Measurements from ENCODE around the gene GNB5. TPM values are rescaled to one million over a fixed set of nuclear protein-coding genes. Genes with fewer than 3 reads are reported as not detected.

GNB5 gene
- total RNA-seq, 1 experiment from 2014 or later: 29.8 TPM

- no CpG with 5 or more reads among the region's 2 CpGs for WGBS (ENCODE audit: extremely low coverage, insufficient read length, low lambda C conversion rate)
Measured at GRCh38 chr15:52068004-52068615, 123.1 kb downstream of the GNB5 start.

More at GRCh38 chr15:52068004-52068615, 123.1 kb downstream of the GNB5 start:
- Histone ChIP-seq H2BK5ac (ENCODE audit: insufficient read length, low read length) (no peak overlapping the region), H3K9ac (ENCODE audit: extremely low read depth, insufficient read length, low read length) (no peak overlapping the region), H2AFZ (ENCODE audit: low read length) (no peak overlapping the region), H4K91ac (ENCODE audit: insufficient read length, low read depth, low read length) (no peak overlapping the region), H2AK5ac (ENCODE audit: insufficient read length, low read length) (no peak overlapping the region), H3K18ac (ENCODE audit: insufficient read length, low read depth, low read length) (no peak overlapping the region), H3K79me2 (ENCODE audit: insufficient read depth, low read length) (no peaks in the 10 kb centered on the region), H4K8ac (replicated peaks; ENCODE audit: insufficient read length, low read depth, low read length) (no peak overlapping the region), H4K20me1 (ENCODE audit: control insufficient read depth, insufficient read depth, insufficient read length) (no peaks in the 10 kb centered on the region), H3K27me3 (ENCODE audit: insufficient read depth, low read length) (no peaks in the 10 kb centered on the region), H3T11ph (ENCODE audit: low read length) (no peak overlapping the region), H4K5ac (ENCODE audit: insufficient read length, low read depth, low read length) (no peak overlapping the region), H3K4ac (ENCODE audit: low read depth, low read length) (no peak overlapping the region), H3K23me2 (ENCODE audit: insufficient read length, low read depth, low read length, poor library complexity, severe bottlenecking) (no peaks in the 10 kb centered on the region), H3K56ac (ENCODE audit: insufficient read length, low read depth, low read length) (no peak overlapping the region), H3K27ac (ENCODE audit: insufficient read length, low read depth, low read length) (no peak overlapping the region), H2BK120ac (ENCODE audit: low read depth, low read length, poor library complexity, severe bottlenecking) (no peak overlapping the region), H2BK12ac (ENCODE audit: insufficient read length, low read depth, low read length) (no peak overlapping the region), H3K4me2 (ENCODE audit: insufficient read depth, insufficient read length, low read length) (no peak overlapping the region), H3K9me3 (ENCODE audit: control insufficient read depth, low read depth, low read length) (no peaks in the 10 kb centered on the region), H3K23ac (ENCODE audit: insufficient read length, low read depth, low read length) (no peak overlapping the region), H2BK20ac (ENCODE audit: low read depth, low read length, poor library complexity, severe bottlenecking) (no peak overlapping the region), H3K4me1 (ENCODE audit: insufficient read depth, low read length) (no peaks in the 10 kb centered on the region), H3K14ac (ENCODE audit: insufficient read depth, low read length) (no peak overlapping the region), H3K79me1 (ENCODE audit: insufficient read depth, low read depth, low read length, poor library complexity, severe bottlenecking) (no peaks in the 10 kb centered on the region), H2BK15ac (ENCODE audit: low read depth, low read length) (no peak overlapping the region)
- Mint-ChIP-seq H3K4me3 (no peak overlapping the region), H3K27me3 (ENCODE audit: low read depth) (no peaks in the 10 kb centered on the region), H3K36me3 (ENCODE audit: insufficient read depth in 1 of 3, low read depth in 3 of 3) (peaks cover 6 to 19% (median 19%) of the 10 kb centered on the region in 3 experiments; a peak in 5 of 7 replicates), H3K9me3 (no peaks in the 10 kb centered on the region), H3K27ac (no peak overlapping the region), H3K4me1 (peaks cover 14 to 18% of the 10 kb centered on the region in 2 experiments)
- DNase-seq: no peak
- TF ChIP-seq CTCF (conservative IDR thresholded peaks at IDR 0.05): no peak

Measured in H9 (cell line).